Upper lobe of right lung (tissue), 1 donor: ENCODE data around the gene MYOZ3. TPM values are rescaled to one million over a fixed set of nuclear protein-coding genes. Genes with fewer than 3 reads are reported as not detected.

ENCODE experiments used
- ATAC-seq: fragments of 200-7000 bp; cut with Tn5 transposase; one replicate; pipeline ENCODE4 v1.9.1; 2020; ENCODE audit warnings: mild to moderate bottlenecking, moderate library complexity
- DNase-seq: peaks from one replicate; pipeline ENCODE4 v3.0.0-alpha.2; 2020
- H3K27ac ChIP-seq: fragments of 200-600 bp; one replicate; pipeline ENCODE4 v1.8.0; 2022
- H3K27me3 ChIP-seq: fragments of 200-600 bp; one replicate; pipeline ENCODE4 v1.8.0; 2022; ENCODE audit warnings: mild to moderate bottlenecking
- H3K36me3 ChIP-seq: fragments of 200-600 bp; one replicate; pipeline ENCODE4 v1.8.0; 2022
- H3K4me1 ChIP-seq: fragments of 200-600 bp; one replicate; pipeline ENCODE4 v1.8.0; 2022
- H3K4me3 ChIP-seq: fragments of 200-600 bp; one replicate; pipeline ENCODE4 v1.8.0; 2022; ENCODE audit warnings: mild to moderate bottlenecking
- H3K9me3 ChIP-seq: fragments of 200-600 bp; one replicate; pipeline ENCODE4 v1.8.0; 2022
- CTCF ChIP-seq: fragments of 200-600 bp; IDR thresholded peaks from one replicate; pipeline ENCODE4 v1.8.0; 2022; ENCODE audit warnings: antibody characterized with exemption
- intact Hi-C: fragments of 100-400 bp; cut with DNase I; formaldehyde crosslinking; loops from one replicate; pipeline ENCODE4 v1.11.0; 2022
- long read RNA-seq: library from polyadenylated mRNA; unstranded; transcript quantifications from one replicate; pipeline ENCODE4 v2.0.0, GENCODE V29; 2021
- total RNA-seq: library from RNA; stranded (reverse); fragmentation: NEBNext Ultra II Directional; extraction: Animal tissue kit (Norgen Biotek cat#: 25700); gene quantifications from one replicate; pipeline ENCODE4 v1.2.1, GENCODE V29; 2021
- donor health status: DM: no; HTN: yes; CAD: no; lungs with severe emphysema.

Gene MYOZ3, protein sequence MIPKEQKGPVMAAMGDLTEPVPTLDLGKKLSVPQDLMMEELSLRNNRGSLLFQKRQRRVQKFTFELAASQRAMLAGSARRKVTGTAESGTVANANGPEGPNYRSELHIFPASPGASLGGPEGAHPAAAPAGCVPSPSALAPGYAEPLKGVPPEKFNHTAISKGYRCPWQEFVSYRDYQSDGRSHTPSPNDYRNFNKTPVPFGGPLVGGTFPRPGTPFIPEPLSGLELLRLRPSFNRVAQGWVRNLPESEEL
- 1.7 TPM for total RNA-seq
- long read RNA-seq, partial matches to known transcripts = 0 of 1 reads
- long read RNA-seq, other reads (novel, unspliced or antisense) = 1 of 1 reads

- Histone ChIP-seq H3K9me3 (no peaks in the 10 kb centered on the region), H3K4me3 (no peak within 1 kb of the TSS), H3K27ac (no peak within 1 kb of the TSS), H3K27me3 (no peaks in the 10 kb centered on the region), H3K36me3 (no peaks in the 10 kb centered on the region), H3K4me1 (peaks cover 16% of the 10 kb centered on the region)
- DNase-seq (no peak), ATAC-seq (no peak)
- intact Hi-C loops = no loop called here
- no peak for TF ChIP-seq CTCF
Measured at GRCh38 chr5:150661086-150661485, at the start of gene MYOZ3. MYOZ3 (plus strand) TSS chr5:150661251; CDS start chr5:150662942, 1,691 bp downstream.

DNA sequence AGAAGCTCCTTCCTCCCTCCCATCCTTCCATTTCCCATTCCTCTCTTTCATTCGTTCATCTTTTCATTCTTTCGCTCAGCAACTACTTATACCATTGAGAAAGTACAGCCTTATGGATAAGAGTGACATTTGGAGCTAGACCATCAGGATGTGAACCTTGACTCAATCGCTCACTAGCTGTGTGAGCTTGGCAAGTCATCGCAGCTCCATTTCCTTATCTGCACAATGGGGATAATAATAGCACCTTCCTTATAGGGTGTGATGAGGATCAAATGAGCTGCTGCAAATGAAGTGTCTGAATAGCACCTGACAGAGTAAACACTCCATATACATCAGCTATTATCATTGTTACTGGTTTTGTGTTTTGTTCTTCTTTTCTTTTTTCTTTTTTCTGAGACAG lies 48.6 kb upstream of the MYOZ3 start:
- Histone ChIP-seq H3K9me3 (no peaks in the 10 kb centered on the region), H3K27ac (no peak overlapping the region), H3K27me3 (no peaks in the 10 kb centered on the region), H3K4me1 (peaks cover 52% of the 10 kb centered on the region), H3K4me3 (no peak overlapping the region), H3K36me3 (no peaks in the 10 kb centered on the region)
- intact Hi-C loops = no loop called here
- DNase-seq (no peak), ATAC-seq (no peak)
- TF ChIP-seq CTCF = no peak

DNA sequence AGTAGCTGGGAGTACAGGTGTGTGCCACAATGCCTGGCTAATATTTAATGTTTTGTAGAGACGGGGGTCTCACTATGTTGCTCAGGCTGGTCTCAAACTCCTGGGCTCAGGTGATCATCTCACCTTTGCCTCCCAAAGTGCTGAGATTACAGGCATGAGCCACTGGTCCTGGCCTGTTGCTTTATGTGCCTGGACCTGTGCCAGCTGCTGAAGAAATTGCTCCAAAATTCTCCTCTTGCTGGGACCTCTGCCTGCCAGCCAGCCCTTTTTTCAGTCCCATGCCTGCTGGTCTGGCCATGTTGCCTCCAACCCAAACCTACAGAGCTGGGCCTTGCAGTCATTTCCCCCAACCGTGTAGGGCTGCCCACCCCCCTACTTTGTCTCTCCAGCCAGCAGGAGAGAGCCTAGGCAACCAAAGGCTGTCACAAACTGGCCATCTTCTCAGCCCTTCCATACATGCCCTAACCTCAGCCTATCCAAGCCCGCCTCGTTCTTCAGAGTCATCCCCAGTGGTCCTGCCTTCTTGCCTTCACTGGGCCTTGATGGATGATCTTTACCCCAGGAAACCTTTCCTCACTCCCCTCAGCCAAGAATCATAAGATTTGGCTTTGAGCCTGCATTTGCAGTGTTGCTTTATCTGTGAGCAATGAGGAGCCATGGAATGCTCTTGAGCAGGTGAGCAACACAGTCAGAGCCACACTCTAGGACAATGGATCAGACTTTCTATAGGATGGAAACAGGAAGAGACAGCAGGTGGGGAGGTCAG lies 48.0 kb upstream of the MYOZ3 start:
- DNase-seq (no peak), ATAC-seq (no peak)
- no peak overlapping the region for H3K27ac ChIP-seq

GRCh38 chr5:150613991-150614660 lies 46.9 kb upstream of the MYOZ3 start:
- TF ChIP-seq CTCF = no peak
- intact Hi-C loops = no loop called here
- Histone ChIP-seq H3K27ac (no peak overlapping the region), H3K36me3 (no peaks in the 10 kb centered on the region), H3K4me1 (peaks cover 69% of the 10 kb centered on the region), H3K4me3 (no peak overlapping the region), H3K9me3 (no peaks in the 10 kb centered on the region), H3K27me3 (no peaks in the 10 kb centered on the region)
- no peak for DNase-seq
- ATAC-seq = no peak

More for the DNA sequence above, 48.0 kb upstream of the MYOZ3 start:
- intact Hi-C loops = no loop called here
- H3K27me3 ChIP-seq = no peaks in the 10 kb centered on the region
- H3K9me3 ChIP-seq = no peaks in the 10 kb centered on the region
- H3K4me1 ChIP-seq = peaks cover 58% of the 10 kb centered on the region
- H3K36me3 ChIP-seq = no peaks in the 10 kb centered on the region
- TF ChIP-seq CTCF = no peak
- H3K4me3 ChIP-seq = no peak overlapping the region

GRCh38 chr5:150614661-150615060 lies 46.4 kb upstream of the MYOZ3 start:
- no peak for ATAC-seq
- H3K27ac ChIP-seq = no peak overlapping the region
- no peaks in the 10 kb centered on the region for H3K27me3 ChIP-seq
- no peaks in the 10 kb centered on the region for H3K9me3 ChIP-seq
- no peaks in the 10 kb centered on the region for H3K36me3 ChIP-seq
- intact Hi-C loops = no loop called here
- no peak for TF ChIP-seq CTCF
- no peak for DNase-seq
- no peak overlapping the region for H3K4me3 ChIP-seq
- peaks cover 74% of the 10 kb centered on the region for H3K4me1 ChIP-seq
